Activated T-cell treated with anti-CD3 and anti-CD28 coated beads, Interleukin-2, amount 50 U/mL, for 4 hours (primary cell): ENCODE results near the gene MVB12B. TPM values are rescaled to one million over a fixed set of nuclear protein-coding genes. Genes with fewer than 3 reads are reported as not detected.

Experiments
- ATAC-seq, 2 donors: fragments of 200-7000 bp; cut with Tn5 transposase; one replicate each; pipeline ENCODE4 v1.10.0; 2021
- DNase-seq: peaks from one replicate; pipeline ENCODE4 v3.0.0-alpha.2; 2020
- H3K27me3 Mint-ChIP-seq: one replicate; pipeline ENCODE4 v1.8.0; 2021; ENCODE audit warnings: low read depth, mixed read lengths
- H3K36me3 Mint-ChIP-seq: one replicate; pipeline ENCODE4 v1.8.0; 2022; ENCODE audit warnings: mixed read lengths; ENCODE audit not compliant: insufficient read depth
- H3K4me1 Mint-ChIP-seq: one replicate; pipeline ENCODE4 v1.8.0; 2021; ENCODE audit warnings: low read depth, mixed read lengths
- H3K4me3 Mint-ChIP-seq: one replicate; pipeline ENCODE4 v1.8.0; 2021; ENCODE audit warnings: mild to moderate bottlenecking, moderate library complexity, mixed read lengths
- H3K9me3 Mint-ChIP-seq: one replicate; pipeline ENCODE4 v1.8.0; 2021; ENCODE audit warnings: mixed read lengths
- total RNA-seq, 3 donors: library from RNA; stranded (reverse); gene quantifications; one replicate each; pipeline ENCODE4 v1.2.1, GENCODE V29; 2021

Gene MVB12B
- total RNA-seq, 3 donors from 2014 or later, result 3.7 to 4.5 (median 4.1) TPM

- ATAC-seq (peak; percentile 71 to 76), DNase-seq (peak; percentile 40)
- Mint-ChIP-seq H3K4me3 (peak overlapping the region; percentile 52), H3K36me3 (no peaks in the 10 kb centered on the region), H3K4me1 (peaks cover 7% of the 10 kb centered on the region), H3K9me3 (no peaks in the 10 kb centered on the region), H3K27me3 (peaks cover 14% of the 10 kb centered on the region)
Measured at GRCh38 chr9:126499005-126499910, 172.6 kb downstream of the MVB12B start.

GRCh38 chr9:126499911-126500599 lies 173.4 kb downstream of the MVB12B start:
- no peak for ATAC-seq
- H3K4me3 Mint-ChIP-seq, result no peak overlapping the region

DNA sequence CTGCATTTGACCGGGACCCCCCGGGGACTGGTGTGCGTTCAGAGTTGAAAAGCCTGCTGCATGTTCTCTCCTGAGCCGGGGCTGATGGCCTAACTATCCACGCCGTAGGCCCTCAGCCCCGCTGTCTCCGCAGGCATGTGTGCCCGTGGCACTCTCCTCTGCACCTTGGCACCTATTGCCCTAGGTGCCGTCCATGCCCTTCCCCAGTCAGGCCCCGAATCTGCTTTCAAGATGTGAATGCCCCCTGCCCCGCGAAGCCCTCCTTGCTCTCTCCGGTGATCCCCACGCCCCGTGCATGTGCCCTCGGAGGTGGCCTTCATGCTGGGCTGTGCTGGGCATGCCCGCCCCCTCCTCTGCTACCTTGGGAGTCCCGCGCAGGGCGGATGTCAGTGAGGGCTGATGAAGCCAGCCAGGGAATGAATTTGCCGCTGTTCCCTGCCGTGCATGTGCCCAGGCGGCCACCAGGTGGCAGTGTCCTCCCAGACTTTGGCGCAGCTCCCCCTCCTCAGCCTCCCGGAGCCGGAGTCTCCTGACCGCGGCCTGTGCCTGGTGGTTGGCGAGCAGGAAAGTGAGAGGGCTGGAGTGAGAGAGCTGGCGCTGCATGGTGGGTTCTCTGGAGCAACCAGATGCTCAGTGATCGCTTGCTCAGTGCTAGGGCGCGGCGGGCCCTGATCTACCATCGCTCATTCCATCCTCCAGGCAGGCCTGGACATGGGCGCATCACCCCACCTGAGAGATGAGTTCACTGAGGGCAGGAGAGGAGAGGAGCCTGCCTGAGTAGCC lies 174.2 kb downstream of the MVB12B start:
- Mint-ChIP-seq H3K27me3 (peaks cover 14% of the 10 kb centered on the region), H3K9me3 (no peaks in the 10 kb centered on the region)

More at GRCh38 chr9:126499911-126500599, 173.4 kb downstream of the MVB12B start:
- Mint-ChIP-seq H3K4me1 (peaks cover 7% of the 10 kb centered on the region), H3K27me3 (peaks cover 14% of the 10 kb centered on the region), H3K36me3 (no peaks in the 10 kb centered on the region), H3K9me3 (no peaks in the 10 kb centered on the region)
- DNase-seq, result no peak

GRCh38 chr9:126501383-126502331 lies 175.0 kb downstream of the MVB12B start:
- ATAC-seq, result no peak
- no peaks in the 10 kb centered on the region for H3K36me3 Mint-ChIP-seq
- no peak overlapping the region for H3K4me3 Mint-ChIP-seq
- peaks cover 7% of the 10 kb centered on the region for H3K4me1 Mint-ChIP-seq
- H3K9me3 Mint-ChIP-seq, result no peaks in the 10 kb centered on the region
- peaks cover 14% of the 10 kb centered on the region for H3K27me3 Mint-ChIP-seq
- DNase-seq, result no peak

More for the DNA sequence above, 174.2 kb downstream of the MVB12B start:
- H3K36me3 Mint-ChIP-seq, result no peaks in the 10 kb centered on the region
- H3K4me3 Mint-ChIP-seq, result no peak overlapping the region
- DNase-seq, result peak; percentile 62
- peaks cover 7% of the 10 kb centered on the region for H3K4me1 Mint-ChIP-seq
- ATAC-seq, result peak; percentile 71 to 74

DNA sequence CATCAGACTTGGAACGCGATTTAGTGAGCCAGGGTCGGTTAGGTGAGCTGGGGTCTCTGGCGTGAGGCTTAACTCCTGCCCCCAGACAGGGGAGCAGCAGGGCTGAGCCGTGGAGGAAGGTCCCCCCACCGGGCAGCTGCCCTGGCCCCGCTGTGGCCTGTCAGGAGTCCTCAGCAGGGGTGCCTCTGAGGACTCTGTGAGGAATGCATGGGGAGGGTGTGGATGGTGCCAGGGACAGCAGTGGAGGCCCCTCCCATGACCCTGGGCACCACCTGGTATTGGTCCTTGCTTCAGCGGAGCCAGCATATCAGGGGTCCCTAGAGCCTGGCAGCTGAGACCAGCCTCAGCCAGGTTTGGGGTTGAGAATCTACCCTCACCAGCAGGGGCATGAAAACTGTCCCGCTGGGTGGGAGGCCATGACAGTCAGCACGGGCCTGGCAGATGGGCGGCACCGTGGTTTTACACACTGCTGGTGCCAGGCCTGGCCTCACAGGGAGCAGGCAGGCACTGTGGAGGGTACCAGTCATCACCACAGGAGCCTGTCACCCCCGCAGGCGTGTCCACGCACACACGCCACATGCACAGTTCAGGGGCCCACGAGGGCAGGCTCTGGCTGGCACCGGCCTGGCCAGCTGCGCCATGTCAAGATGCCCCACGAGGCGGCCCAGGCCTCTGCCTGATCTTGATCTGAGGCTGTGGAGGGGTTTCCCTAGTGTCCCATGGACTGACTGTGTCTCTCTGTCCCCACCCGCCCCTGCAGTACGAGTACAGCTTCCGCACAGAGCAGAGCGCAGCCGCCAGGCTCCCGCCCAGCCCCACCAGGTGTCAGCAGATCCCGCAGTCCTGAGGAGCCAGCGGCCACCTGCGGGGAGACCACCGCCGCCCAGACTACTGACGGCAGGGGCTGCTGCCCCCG lies 176.0 kb downstream of the MVB12B start:
- H3K27me3 Mint-ChIP-seq, result peaks cover 14% of the 10 kb centered on the region
- no peak for DNase-seq
- H3K9me3 Mint-ChIP-seq, result no peaks in the 10 kb centered on the region
- H3K4me3 Mint-ChIP-seq, result no peak overlapping the region
- ATAC-seq, result no peak
- H3K4me1 Mint-ChIP-seq, result peaks cover 7% of the 10 kb centered on the region
- no peaks in the 10 kb centered on the region for H3K36me3 Mint-ChIP-seq

GRCh38 chr9:126503333-126504085 lies 176.9 kb downstream of the MVB12B start:
- no peaks in the 10 kb centered on the region for H3K36me3 Mint-ChIP-seq
- ATAC-seq (no peak), DNase-seq (no peak)
- H3K4me1 Mint-ChIP-seq, result peaks cover 7% of the 10 kb centered on the region
- H3K4me3 Mint-ChIP-seq, result no peak overlapping the region
- H3K9me3 Mint-ChIP-seq, result no peaks in the 10 kb centered on the region
- peaks cover 15% of the 10 kb centered on the region for H3K27me3 Mint-ChIP-seq

- no peaks in the 10 kb centered on the region for H3K9me3 Mint-ChIP-seq
- ATAC-seq (no peak), DNase-seq (no peak)
- H3K4me1 Mint-ChIP-seq, result peaks cover 7% of the 10 kb centered on the region
- H3K4me3 Mint-ChIP-seq, result no peak overlapping the region
- H3K36me3 Mint-ChIP-seq, result no peaks in the 10 kb centered on the region
- peaks cover 19% of the 10 kb centered on the region for H3K27me3 Mint-ChIP-seq
Measured at GRCh38 chr9:126504086-126504976, 177.7 kb downstream of the MVB12B start.

GRCh38 chr9:126504977-126505455 lies 178.4 kb downstream of the MVB12B start:
- Mint-ChIP-seq H3K4me3 (no peak overlapping the region), H3K36me3 (no peaks in the 10 kb centered on the region), H3K27me3 (peaks cover 14% of the 10 kb centered on the region), H3K9me3 (no peaks in the 10 kb centered on the region), H3K4me1 (peaks cover 6% of the 10 kb centered on the region)
- DNase-seq (no peak), ATAC-seq (no peak)

GRCh38 chr9:126505697-126506346 lies 179.2 kb downstream of the MVB12B start:
- H3K4me3 Mint-ChIP-seq, result no peak overlapping the region
- no peak for ATAC-seq

DNA sequence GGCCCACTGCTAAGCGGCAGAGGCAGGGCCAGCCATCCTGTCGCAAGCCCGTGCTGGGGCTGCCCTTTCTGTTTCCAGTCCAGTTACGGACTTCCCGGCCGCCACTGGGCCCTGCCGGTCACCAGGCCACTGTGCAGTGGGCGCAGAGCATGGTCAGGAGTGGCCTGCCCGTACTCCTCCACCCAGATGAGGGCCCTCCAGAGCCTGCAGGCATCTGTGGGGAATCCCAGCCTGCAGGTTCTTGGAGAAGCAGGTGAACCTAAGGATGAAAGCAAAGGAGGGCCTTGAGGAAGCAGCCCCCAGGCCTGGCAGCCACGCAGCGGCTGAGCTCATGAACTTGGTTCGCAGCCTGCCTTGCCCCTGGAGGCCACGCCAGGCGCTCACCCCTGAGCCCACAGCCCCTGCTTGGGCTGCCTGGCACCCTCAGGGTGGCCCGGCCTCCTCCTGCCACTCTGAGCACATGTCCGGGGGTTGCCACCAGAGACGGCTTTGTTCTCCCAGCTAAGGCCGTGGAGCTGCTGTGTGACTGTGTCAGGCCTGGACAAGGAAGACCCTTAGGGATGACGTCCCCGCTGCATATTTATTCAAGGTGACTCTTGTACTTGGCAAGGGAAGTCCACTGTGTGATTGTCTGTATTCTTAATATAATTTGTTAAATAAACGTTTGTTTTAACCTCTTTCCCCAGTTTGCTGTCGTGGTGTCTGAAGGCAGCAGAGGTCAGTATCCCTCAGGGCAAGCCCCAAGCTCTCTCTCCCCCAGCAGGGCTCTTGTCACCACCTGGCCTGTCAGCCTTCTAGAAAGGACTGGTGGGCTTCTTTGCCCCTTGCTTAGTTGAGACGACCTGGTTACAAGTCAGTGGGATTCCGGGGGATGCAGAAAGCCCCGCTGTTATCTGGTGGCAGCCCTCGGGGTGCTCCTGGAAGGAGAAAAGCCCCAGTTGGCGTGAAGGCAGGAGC lies 180.0 kb downstream of the MVB12B start:
- Mint-ChIP-seq H3K27me3 (peaks cover 10% of the 10 kb centered on the region), H3K4me1 (no peaks in the 10 kb centered on the region), H3K9me3 (no peaks in the 10 kb centered on the region), H3K4me3 (no peak overlapping the region), H3K36me3 (no peaks in the 10 kb centered on the region)
- DNase-seq (no peak), ATAC-seq (peak in 1 of 2 donors; percentile 21)

More at GRCh38 chr9:126505697-126506346, 179.2 kb downstream of the MVB12B start:
- DNase-seq, result no peak
- Mint-ChIP-seq H3K4me1 (peaks cover 3% of the 10 kb centered on the region), H3K27me3 (peaks cover 6% of the 10 kb centered on the region), H3K36me3 (no peaks in the 10 kb centered on the region), H3K9me3 (no peaks in the 10 kb centered on the region)
